ENCODE data around the gene BBS2. TPM values are rescaled to one million over a fixed set of nuclear protein-coding genes. Genes with fewer than 3 reads are reported as not detected.

The BBS2 gene
- total RNA-seq, 1 experiment from 2014 or later, result 56.3 TPM

DNA sequence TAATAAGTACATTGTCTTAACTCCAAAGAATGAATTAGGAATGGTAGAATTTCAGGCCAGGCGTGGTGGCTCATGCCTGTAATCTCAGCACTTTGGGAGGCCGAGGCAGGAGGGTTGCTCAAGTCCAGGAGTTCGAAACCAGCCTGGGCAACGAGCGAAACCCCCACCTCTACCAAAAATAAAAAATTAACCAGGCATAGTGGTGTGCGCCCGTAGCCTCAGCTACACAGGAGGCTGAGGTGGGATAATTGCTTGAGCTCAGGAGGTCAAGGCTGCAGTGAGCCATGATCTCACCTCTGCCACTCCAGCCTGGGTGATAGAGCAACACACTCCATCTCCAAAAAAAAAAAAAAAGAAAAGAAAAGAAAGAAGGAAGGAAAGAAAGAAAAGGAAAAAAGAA, 18.5 kb upstream of the BBS2 start:
- H3K27ac ChIP-seq, result no peak overlapping the region
- intact Hi-C loops (cut with micrococcal nuclease; ENCODE audit: unreplicated experiment), result no loop called here
- H3K9me2 ChIP-seq (ENCODE audit: insufficient read depth), result no peaks in the 10 kb centered on the region
- DNase-seq, result no peak
- H3K4me1 ChIP-seq (replicated peaks; ENCODE audit: insufficient read depth), result no peaks in the 10 kb centered on the region
- no peaks in the 10 kb centered on the region for H4K20me1 ChIP-seq (ENCODE audit: insufficient read depth)
- no peak overlapping the region for H2AFZ ChIP-seq
- H3K27me3 ChIP-seq (ENCODE audit: insufficient read depth, low read depth), result no peaks in the 10 kb centered on the region
- H3K9me3 ChIP-seq (ENCODE audit: insufficient read depth, low read depth), result no peaks in the 10 kb centered on the region; the same call in 1 of the 2 replicates
- H3K4me2 ChIP-seq, result no peak overlapping the region
- no peaks in the 10 kb centered on the region for H3K36me3 ChIP-seq (ENCODE audit: low read depth)
- ChIA-PET CTCF (no interaction called here), POLR2A (ENCODE audit: unreplicated experiment) (no interaction called here)
- no peaks in the 10 kb centered on the region for H3F3A ChIP-seq (ENCODE audit: insufficient read depth, low read depth)
- H3K79me2 ChIP-seq (ENCODE audit: low read depth), result no peaks in the 10 kb centered on the region
- H3K4me3 ChIP-seq, result no peak overlapping the region
- no TSS peak for BruUV-seq (replicated peaks)
- TF ChIP-seq, protein P1, sequence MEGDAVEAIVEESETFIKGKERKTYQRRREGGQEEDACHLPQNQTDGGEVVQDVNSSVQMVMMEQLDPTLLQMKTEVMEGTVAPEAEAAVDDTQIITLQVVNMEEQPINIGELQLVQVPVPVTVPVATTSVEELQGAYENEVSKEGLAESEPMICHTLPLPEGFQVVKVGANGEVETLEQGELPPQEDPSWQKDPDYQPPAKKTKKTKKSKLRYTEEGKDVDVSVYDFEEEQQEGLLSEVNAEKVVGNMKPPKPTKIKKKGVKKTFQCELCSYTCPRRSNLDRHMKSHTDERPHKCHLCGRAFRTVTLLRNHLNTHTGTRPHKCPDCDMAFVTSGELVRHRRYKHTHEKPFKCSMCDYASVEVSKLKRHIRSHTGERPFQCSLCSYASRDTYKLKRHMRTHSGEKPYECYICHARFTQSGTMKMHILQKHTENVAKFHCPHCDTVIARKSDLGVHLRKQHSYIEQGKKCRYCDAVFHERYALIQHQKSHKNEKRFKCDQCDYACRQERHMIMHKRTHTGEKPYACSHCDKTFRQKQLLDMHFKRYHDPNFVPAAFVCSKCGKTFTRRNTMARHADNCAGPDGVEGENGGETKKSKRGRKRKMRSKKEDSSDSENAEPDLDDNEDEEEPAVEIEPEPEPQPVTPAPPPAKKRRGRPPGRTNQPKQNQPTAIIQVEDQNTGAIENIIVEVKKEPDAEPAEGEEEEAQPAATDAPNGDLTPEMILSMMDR (conservative IDR thresholded peaks at IDR 0.05), result no peak
- TF ChIP-seq EZH2 (IDR thresholded peaks at IDR 0.05; ENCODE audit: low read depth), result no peak

DNA sequence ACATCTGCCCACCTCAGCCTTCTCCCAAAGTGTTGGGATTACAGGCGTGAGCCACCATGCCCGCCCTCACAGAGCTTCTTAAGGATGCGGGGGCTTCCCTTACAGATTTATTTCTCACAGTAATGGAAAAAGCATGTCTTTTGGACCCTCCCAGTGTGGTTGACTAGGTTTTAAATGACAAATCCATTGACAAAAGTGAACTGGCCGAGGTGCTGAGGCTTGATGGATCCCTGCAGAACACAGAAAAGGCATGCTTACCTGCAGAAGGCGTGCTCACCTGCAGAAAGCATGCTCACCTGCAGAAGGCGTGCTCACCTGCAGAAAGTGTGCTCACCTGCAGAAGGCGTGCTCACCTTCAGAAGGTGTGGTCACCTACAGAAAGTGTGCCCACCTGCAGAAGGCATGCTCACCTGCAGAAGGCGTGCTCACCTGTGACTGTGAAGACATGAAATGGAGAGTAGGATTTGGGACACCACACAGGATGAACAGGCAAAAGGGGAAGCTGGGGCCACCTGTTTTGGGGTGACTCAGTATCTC, 15.1 kb upstream of the BBS2 start:
- no peak for DNase-seq
- Histone ChIP-seq H2AFZ (no peak overlapping the region), H3K9me2 (ENCODE audit: insufficient read depth) (no peaks in the 10 kb centered on the region), H3K27ac (no peak overlapping the region), H3K4me1 (replicated peaks; ENCODE audit: insufficient read depth) (no peaks in the 10 kb centered on the region), H3K4me3 (no peak overlapping the region), H3K4me2 (no peak overlapping the region), H3K9me3 (ENCODE audit: insufficient read depth, low read depth) (no peaks in the 10 kb centered on the region), H3K79me2 (ENCODE audit: low read depth) (no peaks in the 10 kb centered on the region), H4K20me1 (ENCODE audit: insufficient read depth) (no peaks in the 10 kb centered on the region), H3F3A (ENCODE audit: insufficient read depth, low read depth) (peaks cover 7% of the 10 kb centered on the region; the same call in 1 of the 2 replicates), H3K36me3 (ENCODE audit: low read depth) (no peaks in the 10 kb centered on the region), H3K27me3 (ENCODE audit: insufficient read depth, low read depth) (no peaks in the 10 kb centered on the region)
- ChIA-PET CTCF (no interaction called here), POLR2A (ENCODE audit: unreplicated experiment) (no interaction called here)
- no TSS peak for BruUV-seq (replicated peaks)
- no peak for TF ChIP-seq EZH2 (IDR thresholded peaks at IDR 0.05; ENCODE audit: low read depth)
- TF ChIP-seq, protein P1 (conservative IDR thresholded peaks at IDR 0.05), result no peak
- intact Hi-C loops (cut with micrococcal nuclease; ENCODE audit: unreplicated experiment), result no loop called here

DNA sequence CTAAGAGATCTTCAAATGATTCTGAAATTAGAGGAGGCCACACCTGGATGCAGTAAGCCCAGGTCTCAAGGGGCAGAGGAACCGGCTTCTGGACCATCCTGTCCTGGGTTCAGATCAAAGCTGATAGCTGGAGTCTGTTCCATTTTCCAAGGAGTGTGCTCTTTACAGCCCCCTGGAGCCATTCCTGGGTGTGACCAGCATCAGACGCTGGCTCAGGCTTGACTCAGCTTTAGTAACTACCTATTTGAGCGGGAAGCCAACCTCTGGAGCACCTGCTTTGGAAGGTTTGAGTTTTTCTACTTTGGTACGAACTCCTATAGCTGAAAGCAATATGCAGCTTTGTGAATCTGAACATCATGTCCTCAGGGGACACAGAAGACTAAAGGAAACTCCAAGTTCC, 12.9 kb upstream of the BBS2 start:
- intact Hi-C loops (cut with micrococcal nuclease; ENCODE audit: unreplicated experiment), result no loop called here
- no peak for DNase-seq
- Histone ChIP-seq H3K9me3 (ENCODE audit: insufficient read depth, low read depth) (no peaks in the 10 kb centered on the region), H3K4me1 (replicated peaks; ENCODE audit: insufficient read depth) (no peaks in the 10 kb centered on the region), H3K79me2 (ENCODE audit: low read depth) (no peaks in the 10 kb centered on the region), H3K4me2 (no peak overlapping the region), H3K4me3 (no peak overlapping the region), H2AFZ (no peak overlapping the region), H3K27me3 (ENCODE audit: insufficient read depth, low read depth) (no peaks in the 10 kb centered on the region), H4K20me1 (ENCODE audit: insufficient read depth) (no peaks in the 10 kb centered on the region), H3K27ac (no peak overlapping the region), H3K9me2 (ENCODE audit: insufficient read depth) (no peaks in the 10 kb centered on the region), H3F3A (ENCODE audit: insufficient read depth, low read depth) (peaks cover 7% of the 10 kb centered on the region; the same call in 1 of the 2 replicates), H3K36me3 (ENCODE audit: low read depth) (no peaks in the 10 kb centered on the region)
- POLR2A ChIA-PET (ENCODE audit: unreplicated experiment), result interaction anchor here (0.6 kb wide), 1 partner anchor 197 kb away, joined by 3 read pairs; no protein-coding TSS in a partner anchor
- CTCF ChIA-PET, result interaction anchor here (0.6 kb wide), 1 partner anchor 17 kb away, joined by 3 read pairs; no protein-coding TSS in a partner anchor
- no peak for TF ChIP-seq EZH2 (IDR thresholded peaks at IDR 0.05; ENCODE audit: low read depth)
- TF ChIP-seq, protein P1 (conservative IDR thresholded peaks at IDR 0.05), result 0 out of 2 replicates have a peak, but pooled peaks have one; percentile 22
- no TSS peak for BruUV-seq (replicated peaks)
